ENCODE measurements around the gene HPS1. TPM values are rescaled to one million over a fixed set of nuclear protein-coding genes. Genes with fewer than 3 reads are reported as not detected.
A peak's percentile ranks its signal among the peaks of the same experiment; 100 is the strongest.

HPS1 gene
- total RNA-seq, 1 donor from 2014 or later: 34.7 TPM

GRCh38 chr10:98404571-98405359, 42.0 kb downstream of the HPS1 start:
- Histone ChIP-seq H3K27me3 (ENCODE audit: insufficient read depth, low read length) (no peaks in the 10 kb centered on the region), H3K4me3 (ENCODE audit: insufficient read depth, low read depth, low read length) (no peak overlapping the region), H3K36me3 (ENCODE audit: insufficient read depth, low read length) (no peaks in the 10 kb centered on the region), H3K79me2 (ENCODE audit: insufficient read depth, low read length) (no peaks in the 10 kb centered on the region), H3K4me1 (ENCODE audit: insufficient read depth, low read length) (peaks cover 9% of the 10 kb centered on the region), H3K27ac (ENCODE audit: low read depth, low read length) (peak overlapping the region; percentile 49), H2AFZ (ENCODE audit: low read depth, low read length) (peak overlapping the region; percentile 13), H4K20me1 (ENCODE audit: insufficient read depth, low read length) (no peaks in the 10 kb centered on the region), H3K9ac (ENCODE audit: low read length) (peak overlapping the region; percentile 49), H3K4me2 (ENCODE audit: low read length) (peak overlapping the region; percentile 79), H3K9me3 (ENCODE audit: insufficient read depth, low read depth, low read length) (no peaks in the 10 kb centered on the region)
- FAIRE-seq (peak; percentile 26), DNase-seq (ENCODE audit: low read depth) (peak; percentile 75)
- Mint-ChIP-seq H3K4me1 (ENCODE audit: low read depth, unreplicated experiment) (peaks cover 21% of the 10 kb centered on the region), H3K27ac (ENCODE audit: unreplicated experiment) (peak overlapping the region; percentile 84), H3K4me3 (ENCODE audit: unreplicated experiment) (no peak overlapping the region), H3K36me3 (ENCODE audit: low read depth, unreplicated experiment) (peaks cover 2% of the 10 kb centered on the region), H3K27me3 (ENCODE audit: low read depth, unreplicated experiment) (peaks cover 11% of the 10 kb centered on the region), H3K9me3 (ENCODE audit: unreplicated experiment) (peaks cover 2% of the 10 kb centered on the region)
- TF ChIP-seq EZH2 (IDR thresholded peaks at IDR 0.05; ENCODE audit: insufficient read depth, low read length): no peak
- TF ChIP-seq, protein P1, sequence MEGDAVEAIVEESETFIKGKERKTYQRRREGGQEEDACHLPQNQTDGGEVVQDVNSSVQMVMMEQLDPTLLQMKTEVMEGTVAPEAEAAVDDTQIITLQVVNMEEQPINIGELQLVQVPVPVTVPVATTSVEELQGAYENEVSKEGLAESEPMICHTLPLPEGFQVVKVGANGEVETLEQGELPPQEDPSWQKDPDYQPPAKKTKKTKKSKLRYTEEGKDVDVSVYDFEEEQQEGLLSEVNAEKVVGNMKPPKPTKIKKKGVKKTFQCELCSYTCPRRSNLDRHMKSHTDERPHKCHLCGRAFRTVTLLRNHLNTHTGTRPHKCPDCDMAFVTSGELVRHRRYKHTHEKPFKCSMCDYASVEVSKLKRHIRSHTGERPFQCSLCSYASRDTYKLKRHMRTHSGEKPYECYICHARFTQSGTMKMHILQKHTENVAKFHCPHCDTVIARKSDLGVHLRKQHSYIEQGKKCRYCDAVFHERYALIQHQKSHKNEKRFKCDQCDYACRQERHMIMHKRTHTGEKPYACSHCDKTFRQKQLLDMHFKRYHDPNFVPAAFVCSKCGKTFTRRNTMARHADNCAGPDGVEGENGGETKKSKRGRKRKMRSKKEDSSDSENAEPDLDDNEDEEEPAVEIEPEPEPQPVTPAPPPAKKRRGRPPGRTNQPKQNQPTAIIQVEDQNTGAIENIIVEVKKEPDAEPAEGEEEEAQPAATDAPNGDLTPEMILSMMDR (IDR thresholded peaks at IDR 0.05; ENCODE audit: insufficient read depth, low read depth, low read length): no peak

GRCh38 chr10:98403812-98404504, 42.8 kb downstream of the HPS1 start:
- H3K9me3 Mint-ChIP-seq (ENCODE audit: unreplicated experiment): peaks cover 2% of the 10 kb centered on the region
- H2AFZ ChIP-seq (ENCODE audit: low read depth, low read length): no peak overlapping the region
- H3K36me3 Mint-ChIP-seq (ENCODE audit: low read depth, unreplicated experiment): peaks cover 2% of the 10 kb centered on the region
- H3K27ac Mint-ChIP-seq (ENCODE audit: unreplicated experiment): peak overlapping the region; percentile 77
- no peaks in the 10 kb centered on the region for H4K20me1 ChIP-seq (ENCODE audit: insufficient read depth, low read length)
- H3K27me3 ChIP-seq (ENCODE audit: insufficient read depth, low read length): no peaks in the 10 kb centered on the region
- peak overlapping the region; percentile 79 for H3K4me2 ChIP-seq (ENCODE audit: low read length)
- DNase-seq (ENCODE audit: low read depth) (peak; percentile 36), FAIRE-seq (no peak)
- H3K27ac ChIP-seq (ENCODE audit: low read depth, low read length): peak overlapping the region; percentile 49
- peaks cover 10% of the 10 kb centered on the region for H3K27me3 Mint-ChIP-seq (ENCODE audit: low read depth, unreplicated experiment)
- H3K36me3 ChIP-seq (ENCODE audit: insufficient read depth, low read length): no peaks in the 10 kb centered on the region
- no peak for TF ChIP-seq EZH2 (IDR thresholded peaks at IDR 0.05; ENCODE audit: insufficient read depth, low read length)
- TF ChIP-seq, protein P1 (IDR thresholded peaks at IDR 0.05; ENCODE audit: insufficient read depth, low read depth, low read length): no peak
- H3K9ac ChIP-seq (ENCODE audit: low read length): peak overlapping the region; percentile 49
- no peak overlapping the region for H3K4me3 ChIP-seq (ENCODE audit: insufficient read depth, low read depth, low read length)
- H3K4me3 Mint-ChIP-seq (ENCODE audit: unreplicated experiment): no peak overlapping the region
- H3K9me3 ChIP-seq (ENCODE audit: insufficient read depth, low read depth, low read length): no peaks in the 10 kb centered on the region
- peaks cover 21% of the 10 kb centered on the region for H3K4me1 Mint-ChIP-seq (ENCODE audit: low read depth, unreplicated experiment)
- H3K79me2 ChIP-seq (ENCODE audit: insufficient read depth, low read length): no peaks in the 10 kb centered on the region
- H3K4me1 ChIP-seq (ENCODE audit: insufficient read depth, low read length): peaks cover 9% of the 10 kb centered on the region
